ENCODE measurements around the gene ALAS1.

DNA sequence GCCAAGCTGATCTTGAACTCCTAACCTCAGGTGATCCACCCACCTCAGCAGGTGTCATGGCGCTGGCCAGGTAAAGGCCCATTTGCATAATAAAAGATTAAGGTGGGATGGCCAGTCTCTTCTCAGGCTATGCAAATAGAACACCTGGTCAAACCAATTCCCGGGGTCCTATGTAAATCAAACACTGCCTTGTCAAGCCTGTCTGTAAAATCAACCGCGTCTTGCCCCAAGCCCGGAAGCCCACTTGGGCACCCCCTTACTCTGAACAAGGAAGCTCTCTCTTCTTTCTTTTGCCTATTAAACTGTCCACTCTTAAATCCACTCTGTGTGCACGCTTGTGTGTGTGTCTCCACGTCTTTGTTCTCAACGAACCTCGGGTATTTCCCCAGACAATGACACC is 30.7 kb upstream of the ALAS1 start:
- TF ChIP-seq, protein P1, sequence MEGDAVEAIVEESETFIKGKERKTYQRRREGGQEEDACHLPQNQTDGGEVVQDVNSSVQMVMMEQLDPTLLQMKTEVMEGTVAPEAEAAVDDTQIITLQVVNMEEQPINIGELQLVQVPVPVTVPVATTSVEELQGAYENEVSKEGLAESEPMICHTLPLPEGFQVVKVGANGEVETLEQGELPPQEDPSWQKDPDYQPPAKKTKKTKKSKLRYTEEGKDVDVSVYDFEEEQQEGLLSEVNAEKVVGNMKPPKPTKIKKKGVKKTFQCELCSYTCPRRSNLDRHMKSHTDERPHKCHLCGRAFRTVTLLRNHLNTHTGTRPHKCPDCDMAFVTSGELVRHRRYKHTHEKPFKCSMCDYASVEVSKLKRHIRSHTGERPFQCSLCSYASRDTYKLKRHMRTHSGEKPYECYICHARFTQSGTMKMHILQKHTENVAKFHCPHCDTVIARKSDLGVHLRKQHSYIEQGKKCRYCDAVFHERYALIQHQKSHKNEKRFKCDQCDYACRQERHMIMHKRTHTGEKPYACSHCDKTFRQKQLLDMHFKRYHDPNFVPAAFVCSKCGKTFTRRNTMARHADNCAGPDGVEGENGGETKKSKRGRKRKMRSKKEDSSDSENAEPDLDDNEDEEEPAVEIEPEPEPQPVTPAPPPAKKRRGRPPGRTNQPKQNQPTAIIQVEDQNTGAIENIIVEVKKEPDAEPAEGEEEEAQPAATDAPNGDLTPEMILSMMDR (IDR thresholded peaks at IDR 0.05) = no peak
- TF ChIP-seq POLR2A (IDR thresholded peaks at IDR 0.05) = no peak
